ENCODE data around the gene CXCL11. TPM values are rescaled to one million over a fixed set of nuclear protein-coding genes. Genes with fewer than 3 reads are reported as not detected.
"Not testable (repeated sequence)": the region's sequence is repeated elsewhere in the genome, so short reads cannot be mapped to it uniquely, and the experiment has no call there.

CXCL11 gene
- total RNA-seq, 2 donors from 2014 or later = 0.19 TPM; not detected in 1

DNA sequence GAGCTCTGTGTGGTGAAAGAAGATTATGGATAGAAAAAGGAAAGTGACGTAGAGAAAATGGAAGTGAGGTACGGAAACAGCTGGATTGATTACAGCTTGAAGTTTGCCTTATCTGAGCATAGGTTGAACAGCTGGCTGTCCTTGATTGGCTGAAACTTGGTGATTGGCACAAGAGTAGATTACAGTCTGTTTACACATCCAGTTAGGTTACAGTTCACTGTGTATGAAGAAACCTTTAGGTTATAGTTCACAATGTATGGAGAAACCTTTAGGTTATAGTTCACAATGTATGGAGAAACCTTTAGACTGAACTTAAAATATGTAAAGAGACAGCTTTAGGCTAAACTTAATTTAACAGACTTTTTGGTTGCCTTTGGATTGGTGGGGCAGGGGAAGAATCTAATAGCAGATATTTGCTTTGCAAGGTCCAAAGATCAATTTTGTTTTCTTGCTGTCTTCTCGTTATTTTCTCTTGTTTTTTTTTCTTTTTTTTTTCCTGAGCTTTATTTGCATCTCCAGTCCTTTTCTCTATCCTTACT lies 23.1 kb upstream of the CXCL11 start:
- Mint-ChIP-seq H3K9me3 (no peaks in the 10 kb centered on the region), H3K27me3 (ENCODE audit: low read depth) (peaks cover 59% of the 10 kb centered on the region), H3K27ac (peak overlapping the region; percentile 93), H3K4me3 (peak overlapping the region; percentile 63 to 70), H3K36me3 (ENCODE audit: insufficient read depth in 2 of 2) (no peaks in the 10 kb centered on the region), H3K4me1 (ENCODE audit: low read depth) (peaks cover 74% of the 10 kb centered on the region)
- ATAC-seq (replicated peaks in 1 of 2) (peak in 1 of 2 donors; percentile 2), DNase-seq (no peak)

DNA sequence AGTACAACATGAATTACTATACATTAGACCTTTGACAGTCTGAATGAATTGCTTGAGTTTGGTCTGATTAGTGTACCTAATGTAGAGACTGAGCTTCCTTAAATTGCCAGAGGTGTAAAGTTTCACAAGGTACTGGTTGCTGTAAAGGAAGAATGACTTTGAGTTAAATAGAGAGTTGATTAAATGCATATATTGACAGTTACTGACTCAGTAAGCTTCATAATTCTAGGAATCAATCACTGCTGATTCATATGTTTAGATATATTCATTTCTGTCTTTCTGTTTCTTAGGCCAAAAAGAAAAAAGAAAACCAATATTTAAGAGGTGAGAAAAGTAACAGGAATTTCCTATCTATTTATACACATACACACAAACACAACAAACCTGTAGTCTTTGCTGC lies 22.4 kb upstream of the CXCL11 start:
- Mint-ChIP-seq H3K4me3 (peak overlapping the region; percentile 63 to 70), H3K27me3 (ENCODE audit: low read depth) (peaks cover 62% of the 10 kb centered on the region), H3K9me3 (no peaks in the 10 kb centered on the region), H3K27ac (peak overlapping the region; percentile 93), H3K36me3 (ENCODE audit: insufficient read depth in 2 of 2) (no peaks in the 10 kb centered on the region), H3K4me1 (ENCODE audit: low read depth) (peaks cover 77% of the 10 kb centered on the region)
- ATAC-seq (replicated peaks in 1 of 2) (peak; percentile 72 to 75), DNase-seq (no peak)

DNA sequence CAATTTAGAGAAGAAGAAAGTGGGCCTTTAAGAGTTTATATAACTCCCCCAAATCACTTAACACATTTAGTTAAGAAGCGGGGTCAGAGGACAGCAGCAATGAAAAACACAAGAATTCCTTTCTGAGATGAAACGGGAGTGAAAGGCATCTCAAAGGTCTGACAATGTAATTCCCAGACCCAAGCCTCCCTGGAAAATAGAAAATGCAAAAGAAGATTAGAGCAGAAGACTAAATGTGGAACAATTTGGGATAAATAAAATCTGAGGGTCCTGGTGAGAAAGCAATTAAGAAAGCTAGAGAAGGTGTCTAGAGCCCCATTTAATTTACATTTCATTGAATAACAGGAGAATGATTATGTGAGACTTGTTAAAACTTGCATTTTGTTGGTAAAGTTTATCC lies 19.6 kb upstream of the CXCL11 start:
- no peaks in the 10 kb centered on the region for H3K9me3 Mint-ChIP-seq
- H3K27me3 Mint-ChIP-seq (ENCODE audit: low read depth) = peaks cover 39% of the 10 kb centered on the region
- ATAC-seq (replicated peaks in 1 of 2) (no peak), DNase-seq (no peak)
- peak overlapping the region; percentile 88 for H3K27ac Mint-ChIP-seq
- peaks cover 60% of the 10 kb centered on the region for H3K4me1 Mint-ChIP-seq (ENCODE audit: low read depth)
- peak overlapping the region; percentile 17 to 55 for H3K4me3 Mint-ChIP-seq
- no peaks in the 10 kb centered on the region for H3K36me3 Mint-ChIP-seq (ENCODE audit: insufficient read depth in 2 of 2)

DNA sequence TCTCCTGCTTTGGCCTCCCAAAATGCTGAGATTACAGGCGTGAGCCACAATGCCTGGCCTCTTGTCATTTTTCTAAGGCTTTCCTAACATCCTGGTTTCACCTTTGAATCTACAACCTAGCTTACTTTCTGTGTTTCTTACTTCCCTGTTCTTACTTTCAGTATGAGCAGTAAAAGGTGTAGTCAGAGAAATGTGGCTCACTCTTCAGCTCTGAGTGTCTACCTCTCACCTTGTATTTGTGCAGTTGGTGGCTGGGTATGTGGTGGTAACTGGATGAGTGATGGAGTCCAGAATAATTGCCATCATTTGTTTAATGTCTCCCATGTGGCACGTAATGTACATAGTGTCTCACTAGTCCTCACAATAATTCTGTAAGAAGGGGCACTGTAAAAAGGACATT lies 19.1 kb upstream of the CXCL11 start:
- H3K4me3 Mint-ChIP-seq = peak overlapping the region; percentile 17 to 55
- peaks cover 56% of the 10 kb centered on the region for H3K4me1 Mint-ChIP-seq (ENCODE audit: low read depth)
- H3K27ac Mint-ChIP-seq = peak overlapping the region; percentile 88
- H3K36me3 Mint-ChIP-seq (ENCODE audit: insufficient read depth in 2 of 2) = no peaks in the 10 kb centered on the region
- peaks cover 36% of the 10 kb centered on the region for H3K27me3 Mint-ChIP-seq (ENCODE audit: low read depth)
- DNase-seq (peak; percentile 52 to 59), ATAC-seq (replicated peaks in 1 of 2) (peak; percentile 87 to 88)
- H3K9me3 Mint-ChIP-seq = no peaks in the 10 kb centered on the region

DNA sequence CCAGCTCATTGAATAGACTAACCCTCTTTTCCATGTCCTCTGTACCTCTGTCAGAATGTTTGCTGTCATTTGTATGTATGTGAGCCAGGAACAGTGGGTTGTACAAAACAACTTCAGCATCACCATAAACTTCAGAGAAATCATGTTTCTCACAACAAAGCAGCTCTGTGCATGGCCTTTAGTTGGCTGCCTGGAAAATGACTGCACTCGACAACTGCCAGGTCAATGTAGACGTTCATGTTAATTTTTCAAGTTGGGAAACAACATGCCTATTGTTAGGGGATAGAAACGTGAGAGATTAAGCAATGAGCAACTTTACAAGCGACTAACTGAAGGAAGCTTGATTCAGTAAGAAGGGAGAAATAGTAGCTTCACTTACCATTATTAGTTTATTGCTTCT lies 17.9 kb upstream of the CXCL11 start:
- Mint-ChIP-seq H3K36me3 (ENCODE audit: insufficient read depth in 2 of 2) (no peaks in the 10 kb centered on the region), H3K27me3 (ENCODE audit: low read depth) (peaks cover 36% of the 10 kb centered on the region), H3K4me1 (ENCODE audit: low read depth) (peaks cover 43% of the 10 kb centered on the region), H3K4me3 (no peak overlapping the region), H3K9me3 (no peaks in the 10 kb centered on the region), H3K27ac (no peak overlapping the region)
- ATAC-seq (replicated peaks in 1 of 2) = no peak
- DNase-seq = no peak

DNA sequence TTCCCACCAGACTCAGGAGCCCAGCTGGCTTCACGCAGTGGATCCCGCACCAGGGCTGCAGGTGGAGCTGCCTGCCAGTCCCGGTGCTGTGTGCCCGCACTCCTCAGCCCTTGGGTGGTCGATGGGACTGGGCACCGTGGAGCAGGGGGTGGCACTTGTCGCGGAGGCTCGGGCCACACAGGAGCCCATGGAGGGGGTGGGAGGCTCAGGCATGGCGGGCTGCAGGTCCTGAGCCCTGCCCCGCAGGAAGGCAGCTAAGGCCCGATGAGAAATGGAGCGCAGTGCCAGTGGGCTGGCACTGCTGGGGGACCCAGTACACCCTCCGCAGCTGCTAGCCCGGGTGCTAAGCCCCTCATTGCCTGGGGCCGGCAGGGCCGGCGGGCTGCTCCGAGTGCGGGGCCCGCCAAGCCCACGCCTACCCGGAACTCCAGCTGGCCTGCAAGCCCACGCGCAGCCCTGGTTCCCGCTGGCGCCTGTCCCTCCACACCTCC lies 14.7 kb upstream of the CXCL11 start:
- H3K9me3 Mint-ChIP-seq; H3K36me3 Mint-ChIP-seq (ENCODE audit: insufficient read depth in 2 of 2); ATAC-seq (replicated peaks in 1 of 2); H3K4me3 Mint-ChIP-seq; DNase-seq; H3K27ac Mint-ChIP-seq: not testable (repeated sequence)
- peaks cover 19% of the 10 kb centered on the region for H3K27me3 Mint-ChIP-seq (ENCODE audit: low read depth)
- peaks cover 16% of the 10 kb centered on the region for H3K4me1 Mint-ChIP-seq (ENCODE audit: low read depth)

DNA sequence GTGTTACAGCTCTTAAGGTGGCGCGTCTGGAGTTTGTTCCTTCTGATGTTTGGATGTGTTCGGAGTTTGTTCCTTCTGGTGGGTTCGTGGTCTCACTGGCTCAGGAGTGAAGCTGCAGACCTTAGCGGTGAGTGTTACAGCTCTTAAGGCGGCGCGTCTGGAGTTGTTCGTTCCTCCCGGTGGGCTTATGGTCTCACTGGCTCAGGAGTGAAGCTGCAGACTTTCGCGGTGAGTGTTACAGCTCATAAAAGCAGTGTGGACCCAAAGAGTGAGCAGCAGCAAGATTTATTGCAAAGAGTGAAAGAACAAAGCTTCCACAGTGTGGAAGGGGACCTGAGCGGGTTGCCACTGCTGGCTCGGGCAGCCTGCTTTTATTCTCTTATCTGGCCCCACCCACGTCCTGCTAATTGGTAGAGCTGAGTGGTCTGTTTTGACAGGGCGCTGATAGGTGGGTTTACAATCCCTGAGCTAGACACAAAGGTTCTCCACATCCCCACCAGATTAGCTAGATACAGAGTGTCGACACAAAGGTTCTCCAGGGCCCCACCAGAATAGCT lies 14.1 kb upstream of the CXCL11 start:
- not testable (repeated sequence) for DNase-seq; H3K9me3 Mint-ChIP-seq; H3K36me3 Mint-ChIP-seq (ENCODE audit: insufficient read depth in 2 of 2)

DNA sequence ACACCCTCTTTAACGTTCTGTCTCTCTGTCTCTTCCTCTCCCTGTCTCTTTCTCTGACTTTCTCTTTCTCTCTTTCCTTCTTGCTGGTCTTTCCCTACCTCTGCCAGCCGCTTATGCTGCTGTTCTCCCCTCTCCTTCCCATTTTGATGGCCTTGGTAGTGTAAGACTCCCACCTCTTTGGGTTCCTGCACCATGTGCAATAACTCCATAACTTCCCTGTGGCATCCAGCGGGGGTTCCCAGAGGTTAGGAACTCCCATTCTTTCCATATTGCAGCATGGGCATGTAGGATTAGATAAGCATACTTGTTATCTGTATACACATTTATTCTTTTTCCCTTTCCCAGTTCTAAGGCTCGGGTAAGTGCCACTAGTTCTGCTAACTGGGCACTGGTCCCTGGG lies 8.8 kb upstream of the CXCL11 start:
- ATAC-seq (replicated peaks in 1 of 2); H3K4me3 Mint-ChIP-seq; H3K36me3 Mint-ChIP-seq (ENCODE audit: insufficient read depth in 2 of 2); H3K27me3 Mint-ChIP-seq (ENCODE audit: low read depth); H3K27ac Mint-ChIP-seq; DNase-seq; H3K9me3 Mint-ChIP-seq: not testable (repeated sequence)
- peaks cover 13% of the 10 kb centered on the region for H3K4me1 Mint-ChIP-seq (ENCODE audit: low read depth)

More for the DNA sequence above, 14.1 kb upstream of the CXCL11 start:
- not testable (repeated sequence) for H3K27ac Mint-ChIP-seq; H3K4me3 Mint-ChIP-seq; ATAC-seq (replicated peaks in 1 of 2); H3K4me1 Mint-ChIP-seq (ENCODE audit: low read depth)
- H3K27me3 Mint-ChIP-seq (ENCODE audit: low read depth) = peaks cover 13% of the 10 kb centered on the region

DNA sequence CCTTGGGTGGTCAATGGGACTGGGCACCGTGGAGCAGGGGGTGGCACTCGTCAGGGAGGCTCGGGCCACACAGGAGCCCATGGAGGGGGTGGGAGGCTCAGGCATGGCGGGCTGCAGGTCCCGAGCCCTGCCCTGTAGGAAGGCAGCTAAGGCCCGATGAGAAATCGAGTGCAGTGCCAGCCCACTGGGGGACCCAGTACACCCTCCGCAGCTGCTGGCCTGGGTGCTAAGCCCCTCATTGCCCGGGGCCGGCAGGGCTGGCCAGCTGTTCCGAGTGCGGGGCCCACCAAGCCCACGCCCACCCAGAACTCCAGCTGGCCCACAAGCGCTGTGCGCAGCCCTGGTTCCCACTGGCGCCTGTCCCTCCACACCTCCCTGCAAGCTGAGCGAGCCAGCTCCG lies 7.4 kb upstream of the CXCL11 start:
- ATAC-seq (replicated peaks in 1 of 2); H3K27me3 Mint-ChIP-seq (ENCODE audit: low read depth): not testable (repeated sequence)

DNA sequence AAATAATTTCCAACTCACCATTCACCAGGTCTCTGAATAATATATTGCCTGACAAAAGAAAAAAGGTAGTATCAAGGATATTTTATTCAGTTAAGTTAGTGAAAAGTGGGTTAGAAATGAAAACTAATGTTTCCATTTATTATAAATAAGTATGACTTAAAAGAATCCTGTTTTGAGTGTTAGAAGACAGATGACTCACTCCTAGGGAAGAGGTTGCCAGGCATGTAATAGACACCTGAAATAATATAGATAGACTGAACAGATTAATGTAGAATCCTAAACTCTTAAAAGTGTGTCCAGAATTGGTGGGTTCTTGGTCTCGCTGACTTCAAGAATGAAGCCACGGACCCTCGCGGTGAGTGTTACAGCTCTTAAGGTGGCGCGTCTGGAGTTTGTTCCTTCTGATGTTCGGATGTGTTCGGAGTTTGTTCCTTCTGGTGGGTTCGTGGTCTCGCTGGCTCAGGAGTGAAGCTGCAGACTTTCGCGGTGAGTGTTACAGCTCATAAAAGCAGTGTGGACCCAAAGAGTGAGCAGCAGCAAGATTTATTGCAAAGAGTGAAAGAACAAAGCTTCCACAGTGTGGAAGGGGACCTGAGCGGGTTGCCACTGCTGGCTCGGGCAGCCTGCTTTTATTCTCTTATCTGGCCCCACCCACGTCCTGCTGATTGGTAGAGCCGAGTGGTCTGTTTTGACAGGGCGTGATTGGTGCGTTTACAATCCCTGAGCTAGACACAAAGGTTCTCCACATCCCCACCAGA lies 6.5 kb upstream of the CXCL11 start:
- Mint-ChIP-seq H3K4me3 (peak overlapping the region; percentile 34 to 72), H3K4me1 (ENCODE audit: low read depth) (peaks cover 13% of the 10 kb centered on the region), H3K27ac (peak overlapping the region; percentile 36)
- H3K9me3 Mint-ChIP-seq; DNase-seq; H3K36me3 Mint-ChIP-seq (ENCODE audit: insufficient read depth in 2 of 2); H3K27me3 Mint-ChIP-seq (ENCODE audit: low read depth): not testable (repeated sequence)
- peak; percentile 68 to 84 for ATAC-seq (replicated peaks in 1 of 2)

More for the DNA sequence above, 7.4 kb upstream of the CXCL11 start:
- H3K36me3 Mint-ChIP-seq (ENCODE audit: insufficient read depth in 2 of 2); DNase-seq; H3K9me3 Mint-ChIP-seq; H3K4me3 Mint-ChIP-seq; H3K27ac Mint-ChIP-seq: not testable (repeated sequence)
- H3K4me1 Mint-ChIP-seq (ENCODE audit: low read depth) = peaks cover 13% of the 10 kb centered on the region

DNA sequence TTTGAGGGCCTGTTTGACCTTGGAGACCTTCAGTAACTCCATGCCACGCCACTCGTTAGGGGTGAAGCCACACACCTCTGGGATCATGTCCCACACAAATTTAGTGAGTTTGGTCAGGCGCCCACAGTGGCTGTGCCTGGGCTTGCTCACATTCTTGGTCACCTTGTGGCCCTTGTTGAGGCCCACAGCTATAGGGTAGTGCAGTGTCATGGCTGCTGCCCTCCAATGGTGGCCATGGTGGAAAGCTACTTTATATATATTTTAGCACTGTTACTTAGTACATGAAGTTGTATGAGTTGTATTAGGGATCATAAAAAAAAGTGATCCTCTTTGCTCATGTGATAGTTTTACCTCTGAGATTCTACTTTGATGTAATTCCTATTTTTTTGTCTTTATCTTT lies 985 bp upstream of the CXCL11 start:
- Mint-ChIP-seq H3K36me3 (ENCODE audit: insufficient read depth in 2 of 2) (no peaks in the 10 kb centered on the region), H3K9me3 (no peaks in the 10 kb centered on the region), H3K4me3 (no peak overlapping the region), H3K27me3 (ENCODE audit: low read depth) (peaks cover 18% of the 10 kb centered on the region), H3K27ac (no peak overlapping the region), H3K4me1 (ENCODE audit: low read depth) (peaks cover 6% of the 10 kb centered on the region)
- no peak for DNase-seq
- no peak for ATAC-seq (replicated peaks in 1 of 2)

DNA sequence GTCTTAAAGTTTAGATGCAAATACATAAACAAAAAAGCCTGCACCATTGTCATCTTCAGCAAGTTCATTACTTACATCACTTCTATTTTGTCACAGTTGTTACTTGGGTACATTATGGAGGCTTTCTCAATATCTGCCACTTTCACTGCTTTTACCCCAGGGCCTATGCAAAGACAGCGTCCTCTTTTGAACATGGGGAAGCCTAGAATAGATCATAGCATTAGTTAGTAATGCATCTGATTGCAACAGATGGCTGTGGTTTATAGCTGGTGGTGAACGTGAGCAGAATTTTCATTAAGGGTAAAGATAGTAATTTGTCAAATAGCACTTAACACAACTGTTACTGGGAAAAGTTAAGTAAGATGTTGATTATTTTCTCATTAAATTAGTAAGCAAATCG lies 729 bp downstream of the CXCL11 start:
- no peak for ATAC-seq (replicated peaks in 1 of 2)
- DNase-seq = no peak
- Mint-ChIP-seq H3K27me3 (ENCODE audit: low read depth) (peaks cover 18% of the 10 kb centered on the region), H3K27ac (no peak overlapping the region), H3K36me3 (ENCODE audit: insufficient read depth in 2 of 2) (no peaks in the 10 kb centered on the region), H3K9me3 (no peaks in the 10 kb centered on the region), H3K4me3 (no peak overlapping the region), H3K4me1 (ENCODE audit: low read depth) (peaks cover 5% of the 10 kb centered on the region)

DNA sequence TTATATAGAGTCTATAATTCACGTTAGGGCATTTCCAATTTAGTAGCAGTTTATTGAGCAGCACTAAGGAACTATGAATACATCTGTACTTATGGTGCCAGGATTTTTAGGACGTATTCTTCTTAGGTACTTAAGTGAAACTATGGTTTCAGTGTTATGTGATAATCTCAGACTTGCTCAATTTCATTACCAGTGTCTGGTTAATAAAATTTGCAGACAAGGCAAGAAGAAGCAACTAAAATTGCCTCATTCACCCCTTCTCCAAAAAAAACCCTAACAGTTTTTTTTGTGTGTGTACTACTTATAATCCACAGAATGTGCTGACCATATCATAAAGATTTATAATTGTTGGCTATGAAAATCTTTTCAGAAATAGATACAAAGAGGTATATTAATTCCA lies 6.6 kb downstream of the CXCL11 start:
- peaks cover 18% of the 10 kb centered on the region for H3K27me3 Mint-ChIP-seq (ENCODE audit: low read depth)
- no peak overlapping the region for H3K27ac Mint-ChIP-seq
- no peak for DNase-seq
- no peaks in the 10 kb centered on the region for H3K9me3 Mint-ChIP-seq
- H3K36me3 Mint-ChIP-seq (ENCODE audit: insufficient read depth in 2 of 2) = no peaks in the 10 kb centered on the region
- no peak for ATAC-seq (replicated peaks in 1 of 2)
- no peak overlapping the region for H3K4me3 Mint-ChIP-seq
- H3K4me1 Mint-ChIP-seq (ENCODE audit: low read depth) = peaks cover 23% of the 10 kb centered on the region

Data from activated T-cell treated with anti-CD3 and anti-CD28 coated beads, Interleukin-2, amount 50 U/mL, for 72 hours (primary cell).